Measurements from ENCODE around the gene PROSER2.

DNA sequence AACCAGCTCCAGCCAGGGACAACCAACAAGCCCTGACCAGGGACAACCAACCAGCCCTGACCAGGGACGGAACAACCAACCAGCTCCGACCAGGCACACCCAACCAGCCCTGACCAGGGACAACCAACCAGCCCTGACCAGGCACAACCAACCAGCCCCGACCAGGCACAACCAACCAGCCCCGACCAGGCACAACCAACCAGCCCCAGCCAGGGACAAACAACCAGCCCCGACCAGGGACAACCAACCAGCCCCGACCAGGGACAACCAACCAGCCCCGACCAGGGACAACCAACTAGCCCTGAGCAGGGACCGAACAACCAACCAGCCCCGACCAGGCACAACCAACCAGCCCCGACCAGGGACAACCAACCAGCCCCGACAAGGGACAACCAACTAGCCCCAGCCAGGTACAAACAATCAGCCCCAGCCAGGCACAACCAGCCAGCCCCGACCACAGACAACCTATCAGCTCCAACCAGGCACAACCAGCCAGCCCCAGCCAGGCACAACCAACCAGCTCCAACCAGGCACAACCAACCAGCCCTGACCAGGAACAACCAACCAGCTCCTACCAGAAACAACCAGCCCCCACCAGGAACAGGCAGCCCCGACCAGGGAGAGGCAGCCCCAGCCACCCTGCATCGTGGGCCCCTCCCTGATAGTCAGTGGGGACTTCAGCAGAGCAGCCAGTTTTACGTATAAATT lies 56.4 kb downstream of the PROSER2 start:
- TF ChIP-seq CTCF (IDR thresholded peaks at IDR 0.05) (no peak), POLR2A (IDR thresholded peaks at IDR 0.05) (no peak)
